T-helper 2 cell treated with Interferon-gamma antibody and Interleukin-4, amounts not matched to agents 100 ng/mL and 5 ng/mL, for 36 hours (primary cell): Measurements from ENCODE around the gene KRT222. TPM values are rescaled to one million over a fixed set of nuclear protein-coding genes. Genes with fewer than 3 reads are reported as not detected.

ENCODE experiments used
- intact Hi-C: fragments of 100-400 bp; cut with micrococcal nuclease; formaldehyde crosslinking; loops from one replicate; pipeline ENCODE4 v1.15.1; 2023
- total RNA-seq: library from RNA; stranded (reverse); gene quantifications from 2 replicates; pipeline ENCODE4 v1.2.3, GENCODE V29; 2022

The KRT222 gene
- total RNA-seq, 1 donor from 2014 or later = not detected

- intact Hi-C loops = no loop called here
Observed at GRCh38 chr17:40658396-40658795, 6.6 kb downstream of the KRT222 start.

DNA sequence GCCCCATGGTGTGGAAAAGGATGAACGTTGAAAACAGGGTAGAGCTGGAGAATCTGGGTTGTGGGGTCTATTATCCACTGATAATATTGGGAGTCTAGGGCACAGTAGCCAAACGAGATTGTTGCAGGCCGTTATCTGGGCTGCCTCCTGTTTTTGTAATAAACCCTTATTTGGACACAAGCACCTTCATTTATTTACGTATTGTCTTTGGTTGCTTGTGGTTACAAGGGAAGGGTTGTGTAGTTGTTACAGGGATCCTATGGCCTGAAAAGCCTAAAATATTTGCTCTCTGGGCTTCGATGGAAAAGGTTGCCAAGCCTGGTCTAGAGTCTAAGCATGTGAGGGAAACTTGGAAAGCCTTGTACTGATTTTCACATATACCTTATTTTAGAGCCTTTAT lies 13.0 kb downstream of the KRT222 start:
- intact Hi-C loops = no loop called here

DNA sequence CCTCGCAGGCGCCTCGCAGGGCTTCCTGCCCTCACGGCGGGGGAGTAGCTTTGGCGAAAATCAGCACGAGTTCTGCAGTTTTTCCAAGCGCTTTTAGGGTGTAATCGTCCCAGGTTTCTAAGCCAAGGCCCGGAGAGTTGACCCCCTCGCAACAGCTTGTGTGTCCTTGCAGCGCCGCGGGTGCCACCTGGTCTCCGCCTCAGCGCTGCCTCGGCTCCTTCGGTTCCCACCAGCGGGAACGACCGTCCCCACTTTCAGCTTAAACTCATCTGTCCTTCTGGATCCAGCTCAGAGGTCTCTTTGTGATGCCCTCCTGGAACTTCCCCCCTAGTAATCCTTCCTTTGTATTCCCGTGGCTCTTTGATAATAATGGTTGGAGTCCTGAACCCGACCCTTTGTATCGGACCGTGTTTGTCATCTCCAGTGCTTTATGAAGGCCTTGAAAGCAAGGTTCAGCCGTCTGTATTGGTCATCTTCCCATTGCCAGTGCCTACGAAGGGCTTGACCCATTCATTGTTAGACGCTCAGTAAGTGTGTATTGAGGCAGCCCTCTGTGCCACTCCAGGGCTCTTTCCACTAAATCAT lies 16.5 kb downstream of the KRT222 start:
- intact Hi-C loops = loop anchor here (10.0 kb wide), 1 partner anchor 234 kb away; the partner anchor contains the start of gene TOP2A

DNA sequence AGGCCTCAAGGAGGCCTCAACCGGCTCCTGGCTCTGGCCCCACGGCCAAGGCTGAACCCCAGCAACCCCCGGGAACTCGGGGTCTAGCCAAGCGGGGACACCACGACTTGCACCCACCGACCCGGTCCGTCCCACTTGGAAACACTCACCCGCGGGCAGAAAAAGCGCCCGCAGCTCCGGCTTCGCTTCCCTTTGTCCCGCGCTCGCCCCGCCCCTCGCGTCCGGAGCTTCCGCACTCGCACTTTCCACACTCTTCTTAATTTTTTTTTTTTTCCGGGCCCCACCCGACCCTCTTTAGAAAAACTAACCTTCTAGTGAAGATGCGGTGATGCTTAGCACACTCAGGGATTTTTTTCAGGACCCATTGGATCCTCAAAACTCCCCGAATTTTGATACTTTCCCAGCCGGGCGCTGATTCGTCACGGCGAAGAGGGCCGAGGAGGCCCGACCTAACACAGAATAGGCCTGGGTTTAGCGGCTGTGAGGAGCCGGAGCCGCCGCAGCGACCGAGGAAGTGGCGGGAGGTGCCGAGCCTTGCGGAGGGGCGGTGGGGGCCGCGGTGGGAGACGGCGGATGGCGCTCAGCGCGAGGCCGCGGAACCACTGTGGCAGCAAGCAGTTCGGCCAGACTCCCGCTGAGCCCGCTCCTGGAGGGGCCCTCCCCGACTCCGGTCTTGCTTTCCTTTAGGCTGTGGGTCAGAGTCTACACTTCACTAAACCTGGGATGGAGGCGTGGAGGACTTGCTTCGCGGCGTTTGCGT lies 17.2 kb downstream of the KRT222 start, which contains the start of gene SMARCE1:
SMARCE1 (minus strand) TSS at position 195 of the 760 bp plus-strand sequence. CDS start 2,016 bp downstream, outside the sequence.
- intact Hi-C loops = loop anchor here (10.0 kb wide), 1 partner anchor 233 kb away; the partner anchor contains the start of gene TOP2A

- intact Hi-C loops = loop anchor here (10.0 kb wide), 1 partner anchor 232 kb away; the partner anchor contains the start of gene TOP2A
Observed at GRCh38 chr17:40646791-40647623, 18.0 kb downstream of the KRT222 start.

DNA sequence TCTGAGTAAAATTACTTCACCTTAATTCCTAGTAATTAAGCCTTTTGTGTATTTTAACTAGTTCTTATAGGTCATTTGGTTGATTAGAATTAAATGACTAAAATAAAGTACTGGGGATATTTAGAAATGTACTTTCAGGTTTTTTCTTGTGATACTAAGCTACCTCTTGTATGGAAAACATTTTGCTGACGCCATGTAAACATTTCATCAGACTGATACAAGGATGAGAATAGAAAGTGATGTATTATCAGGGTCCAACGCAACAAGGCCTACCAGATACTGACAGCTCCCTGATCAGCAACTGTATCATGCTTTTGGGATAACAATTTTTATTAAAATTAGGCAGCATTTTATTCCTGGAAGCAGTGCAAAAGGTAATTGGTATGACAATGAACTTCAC lies 19.0 kb downstream of the KRT222 start:
- intact Hi-C loops = loop anchor here (10.0 kb wide), 1 partner anchor 231 kb away; the partner anchor contains the start of gene TOP2A

GRCh38 chr17:40645291-40645690 lies 19.7 kb downstream of the KRT222 start:
- intact Hi-C loops = loop anchor here (10.0 kb wide), 1 partner anchor 230 kb away; the partner anchor contains the start of gene TOP2A

DNA sequence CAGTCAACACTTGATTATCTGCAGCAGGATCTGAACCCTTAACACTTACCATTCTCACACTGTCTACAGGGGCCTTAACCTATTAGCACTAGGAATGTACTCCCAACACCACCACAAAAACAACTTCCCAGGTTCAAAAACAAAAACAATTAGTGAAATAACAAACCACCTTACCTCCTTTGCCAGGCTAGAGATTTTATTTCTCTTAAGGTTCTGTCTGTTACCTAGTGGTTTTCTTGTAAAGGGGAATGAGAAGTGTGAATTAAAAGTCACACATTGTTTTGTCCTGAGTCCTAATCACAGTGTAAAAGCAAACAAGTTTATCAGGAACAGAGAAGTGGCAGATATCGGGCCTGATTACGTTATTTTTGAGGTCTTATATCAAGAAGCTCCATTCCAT lies 27.0 kb downstream of the KRT222 start:
- intact Hi-C loops = no loop called here

DNA sequence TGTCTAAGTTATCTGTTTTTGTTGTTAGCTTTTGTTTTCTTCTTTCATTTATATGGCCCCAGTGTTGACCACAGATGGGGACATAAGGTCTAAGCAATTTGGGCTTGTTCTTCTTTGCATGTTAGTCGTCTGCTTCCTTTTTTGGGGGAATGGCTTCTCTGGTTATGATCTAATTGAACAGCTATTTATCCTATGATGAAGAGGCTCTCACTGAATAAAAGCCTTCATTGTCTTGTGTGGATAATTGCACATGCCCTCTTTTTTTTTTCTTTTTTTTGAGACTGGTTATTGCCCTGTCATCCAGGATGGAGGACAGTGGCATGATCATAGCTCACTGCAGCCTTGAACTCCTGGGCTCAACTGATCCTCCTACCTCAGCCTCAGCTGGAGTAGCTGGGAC lies 31.1 kb downstream of the KRT222 start:
- intact Hi-C loops = no loop called here

DNA sequence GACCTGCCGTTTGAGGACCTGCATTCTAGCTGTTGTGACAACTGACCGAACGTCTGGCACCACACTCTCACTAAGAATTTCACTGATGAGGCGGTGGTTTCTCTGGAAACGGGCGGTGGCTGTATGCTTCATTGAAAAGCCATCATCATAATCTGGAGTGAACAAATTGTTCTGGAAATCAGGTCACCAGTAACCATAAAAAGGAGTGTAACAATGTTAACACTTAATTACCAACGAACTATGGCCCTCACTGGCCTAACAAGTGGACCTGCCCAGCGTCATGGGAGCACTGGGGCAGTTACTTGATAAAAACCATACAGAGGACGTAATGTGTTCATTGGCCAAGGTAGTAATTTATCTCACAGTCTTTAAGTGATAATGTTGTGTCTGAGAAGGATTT lies 32.8 kb downstream of the KRT222 start:
- intact Hi-C loops = no loop called here

- intact Hi-C loops = loop anchor here (10.0 kb wide), 1 partner anchor 265 kb away; the partner anchor contains the start of gene GJD3
Observed at GRCh38 chr17:40629842-40630241, 35.1 kb downstream of the KRT222 start.

- intact Hi-C loops = loop anchor here (10.0 kb wide), 1 partner anchor 261 kb away; the partner anchor contains the start of gene GJD3
Observed at GRCh38 chr17:40625311-40625710, 39.7 kb downstream of the KRT222 start.

DNA sequence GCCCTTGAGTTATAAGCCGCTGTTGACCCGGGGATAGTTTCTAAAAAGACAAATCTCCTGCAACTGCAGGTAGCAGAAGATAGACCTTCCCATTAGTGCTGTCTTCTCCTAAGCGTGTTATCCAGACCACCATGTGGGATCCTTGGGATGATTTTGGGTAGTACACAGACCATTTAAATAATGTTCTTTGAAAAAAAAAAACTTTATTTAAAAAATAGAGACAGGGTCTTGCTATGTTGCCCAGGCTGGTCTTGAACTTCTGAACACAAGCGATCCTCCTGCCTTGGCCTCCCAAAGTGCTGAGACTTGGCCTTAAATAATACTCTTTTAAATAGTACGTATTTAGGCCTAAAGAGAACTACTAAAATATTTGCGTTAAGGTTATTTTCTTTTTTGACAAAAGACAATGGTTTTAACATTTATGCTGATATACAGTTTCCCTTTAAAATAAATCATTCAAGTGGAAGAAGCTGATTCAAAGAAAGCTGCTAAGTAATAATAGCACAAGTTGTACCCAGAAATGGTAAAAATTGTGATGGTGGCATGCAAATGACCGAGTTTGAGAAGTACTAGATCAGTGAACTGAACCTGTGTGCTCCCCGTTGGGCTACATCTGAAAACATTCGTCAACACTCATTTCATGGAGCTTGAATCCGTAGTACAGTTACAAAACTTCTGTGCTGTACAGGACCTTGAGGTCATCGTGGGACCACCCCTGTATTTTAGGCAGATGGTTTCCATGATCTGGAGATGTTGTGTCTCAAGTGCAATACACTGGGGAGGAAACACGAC lies 41.4 kb downstream of the KRT222 start:
- intact Hi-C loops = loop anchor here (10.0 kb wide), 1 partner anchor 259 kb away; the partner anchor contains the start of gene GJD3

- intact Hi-C loops = loop anchor here (10.0 kb wide), 1 partner anchor 258 kb away; the partner anchor contains the start of gene GJD3
Observed at GRCh38 chr17:40622509-40622928, 42.5 kb downstream of the KRT222 start.

- intact Hi-C loops = loop anchor here (10.0 kb wide), 1 partner anchor 257 kb away; the partner anchor contains the start of gene GJD3
Observed at GRCh38 chr17:40621578-40621977, 43.4 kb downstream of the KRT222 start.

- intact Hi-C loops = loop anchor here (10.0 kb wide), 1 partner anchor 256 kb away; the partner anchor contains the start of gene GJD3
Observed at GRCh38 chr17:40621019-40621418, 44.0 kb downstream of the KRT222 start.

DNA sequence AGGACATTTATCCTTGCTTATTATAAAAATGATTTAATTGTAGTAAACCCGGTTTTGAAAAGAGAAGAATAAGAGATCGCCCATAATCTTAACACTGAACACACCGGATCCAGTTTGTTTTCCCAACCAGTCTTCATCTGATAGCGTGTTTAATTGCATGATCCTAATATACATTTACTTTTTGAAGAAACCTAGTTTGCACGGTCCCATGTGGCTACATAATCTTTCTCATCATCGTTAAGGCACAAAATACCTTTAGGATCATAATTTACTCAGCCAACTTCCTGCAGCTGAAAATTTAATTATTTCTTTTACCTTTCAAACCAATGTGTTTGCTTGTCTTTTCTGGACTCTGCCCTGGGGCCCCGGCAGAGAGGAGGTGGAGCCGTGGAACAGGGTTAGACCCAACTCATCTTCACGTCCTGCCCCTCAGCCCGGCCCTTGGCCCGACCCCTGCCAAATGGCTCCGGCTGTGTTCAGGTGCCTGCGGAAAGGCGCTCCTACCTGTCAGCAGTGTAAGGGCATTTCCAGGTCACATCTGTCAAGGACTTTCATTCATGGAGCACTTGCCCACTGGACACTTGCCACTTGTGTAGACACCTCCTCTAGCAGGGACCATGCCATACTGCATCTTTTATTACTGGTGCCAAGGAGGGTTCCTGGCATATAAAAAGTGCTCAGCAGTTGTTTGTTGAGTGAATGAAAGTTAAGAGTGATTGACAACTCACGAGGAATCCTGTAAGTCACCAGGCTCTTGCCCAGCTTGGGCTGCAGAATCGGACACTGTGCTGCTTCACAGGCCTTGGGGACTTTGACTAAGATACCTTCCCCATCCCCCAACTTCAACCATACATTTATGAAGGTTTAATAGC lies 46.0 kb downstream of the KRT222 start:
- intact Hi-C loops = no loop called here

- intact Hi-C loops = no loop called here
Observed at GRCh38 chr17:40617678-40618240, 47.2 kb downstream of the KRT222 start.

DNA sequence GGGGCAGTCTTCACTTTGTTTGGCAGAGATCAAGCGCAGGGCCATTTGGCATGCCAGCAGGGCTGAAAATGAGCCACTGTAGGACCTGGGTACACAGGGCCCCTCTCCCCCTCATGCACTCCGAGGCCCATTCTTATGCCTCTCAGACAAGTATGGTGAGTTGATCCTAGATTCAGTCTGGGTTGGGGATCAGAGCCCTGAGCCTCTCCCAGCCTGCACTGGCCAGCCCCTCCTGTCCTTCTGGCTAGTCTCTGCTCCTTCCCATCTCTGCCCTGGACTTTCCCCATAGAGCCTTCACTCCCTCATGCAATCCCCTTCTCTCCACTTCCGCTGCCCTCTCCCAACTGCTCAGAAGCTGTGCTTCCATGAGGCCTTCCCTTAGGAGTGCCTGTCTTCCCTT lies 48.4 kb downstream of the KRT222 start:
- intact Hi-C loops = no loop called here
